ENCODE results near the gene JUND.

DNA sequence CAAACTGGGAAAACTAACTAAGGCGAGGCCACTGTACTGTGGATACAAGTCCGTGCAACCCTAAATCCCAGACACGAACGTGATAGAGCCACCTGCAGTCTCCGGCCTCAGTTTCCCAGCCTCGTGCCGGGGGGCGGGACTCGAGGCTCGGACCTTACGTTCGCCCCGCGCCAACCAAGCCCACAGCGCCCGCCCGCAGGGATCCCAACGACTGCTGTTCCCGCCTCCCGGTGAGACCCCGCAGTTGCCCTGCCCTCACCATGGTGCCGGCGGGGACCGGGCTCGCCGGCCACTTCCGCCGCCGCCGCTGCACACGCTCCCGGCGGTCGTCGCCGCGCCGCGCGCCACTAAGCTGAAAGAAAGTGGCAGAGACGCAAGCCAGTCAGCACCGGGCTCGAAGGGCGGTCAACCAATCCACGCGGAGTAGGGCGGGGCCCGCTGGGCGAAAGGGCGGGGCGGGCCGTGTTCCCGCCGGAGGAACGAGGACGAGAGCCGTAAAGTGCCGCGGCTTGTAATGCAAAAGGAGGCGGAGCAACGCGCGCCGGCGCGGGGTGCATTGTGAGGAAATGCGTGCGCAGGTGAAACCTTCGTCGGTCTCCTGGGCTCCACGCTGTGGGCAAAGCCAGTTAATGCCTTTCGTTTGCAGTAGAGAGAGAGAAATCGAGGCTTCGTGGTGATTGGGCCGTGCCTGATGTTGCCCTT lies 41.5 kb upstream of the JUND start, which contains the start of gene LSM4:
- TF ChIP-seq, protein P1, sequence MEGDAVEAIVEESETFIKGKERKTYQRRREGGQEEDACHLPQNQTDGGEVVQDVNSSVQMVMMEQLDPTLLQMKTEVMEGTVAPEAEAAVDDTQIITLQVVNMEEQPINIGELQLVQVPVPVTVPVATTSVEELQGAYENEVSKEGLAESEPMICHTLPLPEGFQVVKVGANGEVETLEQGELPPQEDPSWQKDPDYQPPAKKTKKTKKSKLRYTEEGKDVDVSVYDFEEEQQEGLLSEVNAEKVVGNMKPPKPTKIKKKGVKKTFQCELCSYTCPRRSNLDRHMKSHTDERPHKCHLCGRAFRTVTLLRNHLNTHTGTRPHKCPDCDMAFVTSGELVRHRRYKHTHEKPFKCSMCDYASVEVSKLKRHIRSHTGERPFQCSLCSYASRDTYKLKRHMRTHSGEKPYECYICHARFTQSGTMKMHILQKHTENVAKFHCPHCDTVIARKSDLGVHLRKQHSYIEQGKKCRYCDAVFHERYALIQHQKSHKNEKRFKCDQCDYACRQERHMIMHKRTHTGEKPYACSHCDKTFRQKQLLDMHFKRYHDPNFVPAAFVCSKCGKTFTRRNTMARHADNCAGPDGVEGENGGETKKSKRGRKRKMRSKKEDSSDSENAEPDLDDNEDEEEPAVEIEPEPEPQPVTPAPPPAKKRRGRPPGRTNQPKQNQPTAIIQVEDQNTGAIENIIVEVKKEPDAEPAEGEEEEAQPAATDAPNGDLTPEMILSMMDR (IDR thresholded peaks at IDR 0.05; ENCODE audit: low read depth, low read length, missing input control) = peak; percentile 38
- TF ChIP-seq, protein P2, sequence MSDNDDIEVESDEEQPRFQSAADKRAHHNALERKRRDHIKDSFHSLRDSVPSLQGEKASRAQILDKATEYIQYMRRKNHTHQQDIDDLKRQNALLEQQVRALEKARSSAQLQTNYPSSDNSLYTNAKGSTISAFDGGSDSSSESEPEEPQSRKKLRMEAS (IDR thresholded peaks at IDR 0.05) = peak; percentile 85
- TF ChIP-seq HNF4G (IDR thresholded peaks at IDR 0.05) (no peak), YY1 (IDR thresholded peaks at IDR 0.05) (peak; percentile 86), HNF4A (conservative IDR thresholded peaks at IDR 0.05) (no peak), GABPA (IDR thresholded peaks at IDR 0.05 in 1 of 2, conservative IDR thresholded peaks at IDR 0.05 in 1 of 2) (peak in 1 of 2 donors; percentile 82)
- TF ChIP-seq, protein P3, sequence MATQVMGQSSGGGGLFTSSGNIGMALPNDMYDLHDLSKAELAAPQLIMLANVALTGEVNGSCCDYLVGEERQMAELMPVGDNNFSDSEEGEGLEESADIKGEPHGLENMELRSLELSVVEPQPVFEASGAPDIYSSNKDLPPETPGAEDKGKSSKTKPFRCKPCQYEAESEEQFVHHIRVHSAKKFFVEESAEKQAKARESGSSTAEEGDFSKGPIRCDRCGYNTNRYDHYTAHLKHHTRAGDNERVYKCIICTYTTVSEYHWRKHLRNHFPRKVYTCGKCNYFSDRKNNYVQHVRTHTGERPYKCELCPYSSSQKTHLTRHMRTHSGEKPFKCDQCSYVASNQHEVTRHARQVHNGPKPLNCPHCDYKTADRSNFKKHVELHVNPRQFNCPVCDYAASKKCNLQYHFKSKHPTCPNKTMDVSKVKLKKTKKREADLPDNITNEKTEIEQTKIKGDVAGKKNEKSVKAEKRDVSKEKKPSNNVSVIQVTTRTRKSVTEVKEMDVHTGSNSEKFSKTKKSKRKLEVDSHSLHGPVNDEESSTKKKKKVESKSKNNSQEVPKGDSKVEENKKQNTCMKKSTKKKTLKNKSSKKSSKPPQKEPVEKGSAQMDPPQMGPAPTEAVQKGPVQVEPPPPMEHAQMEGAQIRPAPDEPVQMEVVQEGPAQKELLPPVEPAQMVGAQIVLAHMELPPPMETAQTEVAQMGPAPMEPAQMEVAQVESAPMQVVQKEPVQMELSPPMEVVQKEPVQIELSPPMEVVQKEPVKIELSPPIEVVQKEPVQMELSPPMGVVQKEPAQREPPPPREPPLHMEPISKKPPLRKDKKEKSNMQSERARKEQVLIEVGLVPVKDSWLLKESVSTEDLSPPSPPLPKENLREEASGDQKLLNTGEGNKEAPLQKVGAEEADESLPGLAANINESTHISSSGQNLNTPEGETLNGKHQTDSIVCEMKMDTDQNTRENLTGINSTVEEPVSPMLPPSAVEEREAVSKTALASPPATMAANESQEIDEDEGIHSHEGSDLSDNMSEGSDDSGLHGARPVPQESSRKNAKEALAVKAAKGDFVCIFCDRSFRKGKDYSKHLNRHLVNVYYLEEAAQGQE (IDR thresholded peaks at IDR 0.05) = peak; percentile 73
